Measurements from ENCODE around the gene ZDHHC9.

ZDHHC9 gene

GRCh38 chrX:129795584-129795983 lies 48.1 kb downstream of the ZDHHC9 start:
- no peak for TF ChIP-seq CTCF (IDR thresholded peaks at IDR 0.05; ENCODE audit: low read depth, low read length)
- no peak overlapping the region for H3K4me3 ChIP-seq (ENCODE audit: low read depth, low read length)
- in situ Hi-C loops (cut with HindIII; ENCODE audit: low sequenced_read_pairs) = no loop called here
- no peak for DNase-seq (ENCODE audit: low read depth, low spot score)

GRCh38 chrX:129793604-129794191 lies 50.0 kb downstream of the ZDHHC9 start:
- DNase-seq (ENCODE audit: low read depth, low spot score) = no peak
- no peak for TF ChIP-seq CTCF (IDR thresholded peaks at IDR 0.05; ENCODE audit: low read depth, low read length)
- H3K4me3 ChIP-seq (ENCODE audit: low read depth, low read length) = no peak overlapping the region
- in situ Hi-C loops (cut with HindIII; ENCODE audit: low sequenced_read_pairs) = no loop called here

GRCh38 chrX:129792586-129793291 lies 50.9 kb downstream of the ZDHHC9 start:
- in situ Hi-C loops (cut with HindIII; ENCODE audit: low sequenced_read_pairs) = no loop called here
- no peak for TF ChIP-seq CTCF (IDR thresholded peaks at IDR 0.05; ENCODE audit: low read depth, low read length)
- DNase-seq (ENCODE audit: low read depth, low spot score) = no peak
- H3K4me3 ChIP-seq (ENCODE audit: low read depth, low read length) = no peak overlapping the region

GRCh38 chrX:129791961-129792570 lies 51.6 kb downstream of the ZDHHC9 start:
- in situ Hi-C loops (cut with HindIII; ENCODE audit: low sequenced_read_pairs) = no loop called here
- DNase-seq (ENCODE audit: low read depth, low spot score) = no peak
- H3K4me3 ChIP-seq (ENCODE audit: low read depth, low read length) = no peak overlapping the region
- TF ChIP-seq CTCF (IDR thresholded peaks at IDR 0.05; ENCODE audit: low read depth, low read length) = no peak

GRCh38 chrX:129791336-129791735 lies 52.4 kb downstream of the ZDHHC9 start:
- DNase-seq (ENCODE audit: low read depth, low spot score) = no peak
- in situ Hi-C loops (cut with HindIII; ENCODE audit: low sequenced_read_pairs) = no loop called here
- H3K4me3 ChIP-seq (ENCODE audit: low read depth, low read length) = no peak overlapping the region
- TF ChIP-seq CTCF (IDR thresholded peaks at IDR 0.05; ENCODE audit: low read depth, low read length) = no peak

- in situ Hi-C loops (cut with HindIII; ENCODE audit: low sequenced_read_pairs) = no loop called here
- no peak overlapping the region for H3K4me3 ChIP-seq (ENCODE audit: low read depth, low read length)
- TF ChIP-seq CTCF (IDR thresholded peaks at IDR 0.05; ENCODE audit: low read depth, low read length) = no peak
- no peak for DNase-seq (ENCODE audit: low read depth, low spot score)
Observed at GRCh38 chrX:129790808-129791207, 52.9 kb downstream of the ZDHHC9 start.
